ENCODE results near the gene ARFGAP2.

ARFGAP2 gene

GRCh38 chr11:47152953-47153950 lies 23.4 kb downstream of the ARFGAP2 start:
- peak; percentile 99 for TF ChIP-seq CTCF (IDR thresholded peaks at IDR 0.05; ENCODE audit: low read depth, low read length)
- H3K4me3 ChIP-seq (ENCODE audit: low read depth, low read length), result no peak overlapping the region

DNA sequence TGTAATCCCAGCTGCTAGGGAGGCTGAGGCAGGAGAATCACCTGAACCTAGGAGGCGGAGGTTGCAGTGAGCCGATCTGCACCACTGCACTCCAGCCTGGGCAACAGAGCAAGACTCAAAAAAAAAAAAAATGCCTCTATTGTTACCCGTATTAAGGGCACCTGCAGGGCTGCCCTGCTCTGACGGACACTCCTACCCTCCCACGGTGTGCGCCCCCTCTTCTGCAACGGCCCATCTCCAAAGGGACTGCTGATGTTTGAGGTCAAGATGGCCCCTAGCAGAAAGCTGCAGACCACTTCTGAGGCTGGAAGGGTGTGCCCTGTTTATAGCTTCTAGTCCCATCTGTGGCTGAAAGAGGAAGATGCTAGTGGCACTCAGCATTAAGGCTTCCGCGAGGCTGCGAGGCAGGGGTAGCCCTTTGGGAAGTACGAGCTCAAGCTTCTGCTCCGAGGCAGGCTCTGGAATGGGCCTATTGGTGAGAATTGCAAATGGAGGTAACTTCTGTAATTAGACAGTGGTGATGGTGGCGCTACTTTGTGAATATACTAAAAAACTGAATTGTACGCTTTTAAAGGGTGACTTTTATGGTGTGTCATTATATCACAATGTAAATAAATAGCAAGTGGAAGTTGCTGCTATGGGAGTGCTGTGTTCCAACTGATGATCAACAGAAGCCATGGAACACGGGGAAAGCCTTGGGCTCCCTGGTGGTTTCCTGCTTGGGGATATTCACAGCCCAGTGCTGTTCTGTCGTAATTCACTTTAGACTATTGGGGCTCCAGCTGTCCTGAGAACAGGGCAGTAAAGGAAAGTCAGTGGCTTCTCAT lies 24.3 kb downstream of the ARFGAP2 start:
- no peak for TF ChIP-seq CTCF (IDR thresholded peaks at IDR 0.05; ENCODE audit: low read depth, low read length)
- H3K4me3 ChIP-seq (ENCODE audit: low read depth, low read length), result no peak overlapping the region

DNA sequence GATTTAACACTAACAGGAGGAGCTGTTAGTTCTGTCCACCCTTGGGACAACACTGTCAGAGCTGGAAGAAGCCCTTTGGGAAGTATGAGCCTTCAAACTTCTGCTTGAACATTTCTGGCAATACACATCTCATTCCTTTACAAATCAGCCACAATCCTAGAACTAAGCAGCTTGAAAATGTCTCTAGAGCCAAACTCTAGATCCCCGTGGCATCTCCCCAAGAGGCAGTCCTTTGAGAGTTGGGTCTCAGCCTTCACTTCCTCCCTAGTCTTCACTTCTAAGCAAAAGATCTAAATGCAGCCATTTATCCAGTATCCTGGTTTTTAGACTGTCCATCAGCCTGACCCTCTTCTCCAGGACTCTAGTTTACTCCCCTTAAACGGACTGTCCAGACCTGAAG lies 26.9 kb downstream of the ARFGAP2 start:
- TF ChIP-seq CTCF (IDR thresholded peaks at IDR 0.05; ENCODE audit: low read depth, low read length), result no peak
- no peak overlapping the region for H3K4me3 ChIP-seq (ENCODE audit: low read depth, low read length)

DNA sequence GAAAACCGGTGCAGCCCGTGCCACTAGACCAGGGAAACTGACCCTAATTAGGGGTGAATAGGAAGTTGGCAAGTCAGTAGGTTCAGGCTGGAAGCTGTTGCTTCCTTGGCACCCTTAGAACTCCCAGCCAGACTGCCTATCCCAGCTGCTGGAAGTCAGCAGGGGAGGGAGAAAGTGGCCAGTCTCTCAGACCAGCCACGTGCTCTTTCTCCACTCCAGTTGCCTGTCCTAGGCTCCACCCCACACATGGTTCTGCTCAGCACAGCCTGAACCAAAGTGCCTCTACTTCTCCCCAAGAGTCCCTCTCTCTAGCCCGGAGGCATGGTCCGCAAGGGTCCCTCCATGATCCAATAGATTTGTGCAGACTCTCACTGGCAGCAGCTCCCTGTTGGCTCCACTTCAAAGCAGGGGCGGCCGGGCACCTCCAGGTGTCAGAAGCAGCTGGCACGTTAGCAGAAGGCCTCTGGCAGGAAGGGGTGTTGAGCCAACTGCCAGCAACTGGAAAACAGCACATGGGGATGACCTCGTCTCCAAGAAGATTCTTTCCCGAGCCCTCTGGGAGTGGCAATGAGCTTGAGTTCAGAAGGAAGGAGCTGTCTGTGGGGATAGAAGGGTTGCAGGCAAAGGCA lies 27.7 kb downstream of the ARFGAP2 start:
- no peak overlapping the region for H3K4me3 ChIP-seq (ENCODE audit: low read depth, low read length)
- no peak for TF ChIP-seq CTCF (IDR thresholded peaks at IDR 0.05; ENCODE audit: low read depth, low read length)

GRCh38 chr11:47148270-47148669 lies 28.4 kb downstream of the ARFGAP2 start:
- H3K4me3 ChIP-seq (ENCODE audit: low read depth, low read length), result no peak overlapping the region
- no peak for TF ChIP-seq CTCF (IDR thresholded peaks at IDR 0.05; ENCODE audit: low read depth, low read length)

DNA sequence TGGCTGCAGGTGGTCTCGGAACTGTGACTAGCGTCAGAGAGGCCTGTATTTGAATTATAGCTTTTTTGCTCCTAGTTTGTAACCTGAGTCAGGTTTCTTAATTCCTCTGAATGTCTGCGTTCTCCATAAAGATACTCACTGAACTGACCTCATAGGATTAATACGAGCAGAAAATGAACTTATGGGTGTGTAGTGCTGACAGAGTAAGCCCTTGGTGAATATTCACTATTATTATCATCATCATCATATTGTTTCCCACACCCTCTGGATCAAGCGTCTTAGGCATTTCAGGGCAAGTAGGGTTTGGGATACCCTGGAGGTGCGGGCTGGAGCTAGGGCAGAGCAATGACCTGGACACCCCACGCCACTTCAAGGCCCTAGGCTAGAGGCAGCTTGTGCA lies 29.0 kb downstream of the ARFGAP2 start:
- no peak for TF ChIP-seq CTCF (IDR thresholded peaks at IDR 0.05; ENCODE audit: low read depth, low read length)
- no peak overlapping the region for H3K4me3 ChIP-seq (ENCODE audit: low read depth, low read length)
